Measurements from ENCODE around the gene C21orf58. TPM values are rescaled to one million over a fixed set of nuclear protein-coding genes. Genes with fewer than 3 reads are reported as not detected.
"Not testable (repeated sequence)": the region's sequence is repeated elsewhere in the genome, so short reads cannot be mapped to it uniquely, and the experiment has no call there.

Gene C21orf58
- 11.5 and 16.4 TPM in 2 replicates for total RNA-seq (2014; rRNA removed; shearing (Covaris generic))
- polyA plus RNA-seq (2015; cell fraction: cytosol; rRNA removed) = 8.3 and 11.8 TPM in 2 replicates
- polyA plus RNA-seq (2015; cell fraction: nucleus; rRNA removed) = 24.1 and 31.8 TPM in 2 replicates

GRCh38 chr21:46323710-46324389 is at the start of gene C21orf58, which contains the start of gene PCNT:
C21orf58 (minus strand) TSS chr21:46323870; CDS start chr21:46322738, 1,132 bp downstream.
PCNT (plus strand) TSS chr21:46324156; CDS start chr21:46324229, 73 bp downstream.
- peak; percentile 97 for DNase-seq (ENCODE audit: low read depth)

DNA sequence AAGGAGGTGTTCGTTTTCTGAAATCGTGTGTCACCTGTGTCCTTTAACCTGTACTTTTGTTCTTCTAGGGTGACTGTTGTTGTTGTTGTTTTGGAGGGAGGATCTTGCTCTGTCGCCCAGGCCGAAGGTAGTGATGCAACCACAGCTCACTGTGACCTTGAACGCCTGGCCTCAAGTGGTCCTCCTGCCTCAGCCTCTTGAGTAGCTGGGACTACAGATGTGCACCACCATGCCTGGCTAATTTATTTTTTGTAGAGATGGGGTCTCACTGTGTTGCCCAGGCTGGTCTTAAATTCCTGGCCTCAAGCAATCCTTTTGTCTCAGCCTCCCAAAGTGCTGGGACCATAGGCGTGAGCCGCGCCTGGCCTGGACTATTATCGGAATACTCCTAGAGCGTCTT is 49.3 kb upstream of the C21orf58 start:
- not testable (repeated sequence) for DNase-seq (ENCODE audit: low read depth)

DNA sequence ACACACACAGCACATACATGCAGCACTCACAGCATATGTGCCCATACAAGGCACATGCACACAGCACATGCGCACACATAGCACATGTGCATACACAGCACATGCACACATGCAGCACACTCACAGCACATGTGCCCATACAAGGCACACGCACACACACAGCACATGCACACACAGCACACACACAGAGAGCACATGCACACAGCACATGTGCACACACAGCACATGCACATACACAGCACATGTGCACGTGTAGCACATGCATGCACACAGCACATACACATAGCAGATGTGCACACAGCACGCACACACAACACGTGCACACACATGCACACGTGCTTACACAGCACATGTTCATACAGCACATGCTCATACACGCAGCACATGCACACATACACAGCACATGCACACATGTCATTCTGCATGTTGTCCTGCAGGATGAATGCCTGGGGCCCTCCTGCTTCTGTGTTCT is 48.4 kb upstream of the C21orf58 start:
- DNase-seq (ENCODE audit: low read depth) = no peak

DNA sequence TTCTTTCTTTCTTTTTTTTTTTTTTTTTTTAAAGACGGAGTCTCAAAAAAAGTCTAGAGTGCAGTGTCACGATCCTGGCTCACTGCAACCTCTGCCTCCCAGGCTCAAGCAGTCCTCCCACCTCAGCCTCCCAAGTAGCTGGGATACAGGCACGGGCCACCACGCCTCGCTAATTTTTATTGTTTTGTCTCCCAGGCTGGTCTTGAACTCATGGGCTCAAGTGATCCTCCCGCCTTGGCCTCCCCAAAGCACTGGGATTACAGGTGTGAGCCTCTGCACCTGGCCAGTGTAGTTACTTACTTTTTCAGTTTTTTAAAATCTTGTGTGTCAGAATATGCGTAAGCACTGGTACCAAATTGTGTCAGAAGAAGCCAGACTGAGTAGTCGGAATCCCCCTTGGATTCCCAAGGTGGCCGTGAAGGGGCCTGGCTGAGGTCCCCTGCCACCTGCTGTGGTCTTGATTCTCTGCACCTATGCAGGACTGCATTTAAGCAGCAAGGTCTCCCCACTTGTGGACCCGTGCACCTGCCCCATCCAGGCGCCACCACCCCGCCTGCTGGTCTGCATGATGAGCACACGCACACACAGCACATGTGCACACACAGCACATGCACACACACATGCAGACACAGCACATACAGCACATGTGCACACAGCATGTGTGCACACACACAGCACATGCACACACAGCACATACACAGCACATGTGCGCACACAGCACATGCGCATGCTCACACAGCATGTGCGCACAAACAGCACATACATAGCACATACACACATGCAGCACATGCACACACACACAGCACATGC is 47.7 kb upstream of the C21orf58 start:
- no peak for DNase-seq (ENCODE audit: low read depth)

DNA sequence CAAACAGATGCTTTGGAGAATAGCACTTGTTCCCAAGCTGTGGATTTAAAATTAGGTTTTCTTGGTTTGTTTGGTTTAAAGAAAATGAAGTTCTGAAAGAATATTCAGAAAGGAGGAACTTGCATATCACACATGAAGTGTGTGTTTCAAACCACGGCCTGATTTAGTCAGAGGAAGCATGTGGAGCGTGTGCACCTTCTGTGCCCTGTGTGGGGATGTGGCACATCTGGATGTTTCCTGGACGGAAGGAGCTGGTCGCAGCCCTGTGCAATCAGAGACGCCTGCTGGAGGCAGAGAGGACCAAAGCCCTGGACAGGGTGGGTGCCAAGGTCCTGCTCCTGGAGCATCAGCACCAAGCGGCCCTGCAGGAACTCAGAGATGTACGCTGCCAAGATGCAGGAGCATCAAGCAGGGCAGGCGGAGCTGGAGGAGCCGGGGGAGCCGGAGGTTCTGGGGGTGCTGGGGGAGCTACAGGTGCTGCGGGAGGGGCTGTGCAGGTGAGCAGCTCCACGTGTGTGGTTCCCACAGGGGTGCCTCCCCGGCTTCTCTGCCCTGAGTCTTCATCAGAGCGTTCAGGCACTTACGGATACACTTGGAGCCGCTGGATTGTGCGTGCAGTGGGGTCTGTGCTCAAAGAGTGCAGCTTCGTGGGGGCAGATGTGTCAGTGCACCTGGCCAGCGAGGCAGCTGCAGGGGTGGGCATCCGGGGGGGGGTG is 46.0 kb upstream of the C21orf58 start:
- DNase-seq (ENCODE audit: low read depth) = no peak

- no peak for DNase-seq (ENCODE audit: low read depth)
These were observed 45.0 kb upstream of the C21orf58 start for GRCh38 chr21:46368533-46369285.

- DNase-seq (ENCODE audit: low read depth) = no peak
These were observed 43.3 kb upstream of the C21orf58 start for GRCh38 chr21:46366966-46367365.

- no peak for DNase-seq (ENCODE audit: low read depth)
These were observed 42.9 kb upstream of the C21orf58 start for GRCh38 chr21:46366561-46366960.

DNA sequence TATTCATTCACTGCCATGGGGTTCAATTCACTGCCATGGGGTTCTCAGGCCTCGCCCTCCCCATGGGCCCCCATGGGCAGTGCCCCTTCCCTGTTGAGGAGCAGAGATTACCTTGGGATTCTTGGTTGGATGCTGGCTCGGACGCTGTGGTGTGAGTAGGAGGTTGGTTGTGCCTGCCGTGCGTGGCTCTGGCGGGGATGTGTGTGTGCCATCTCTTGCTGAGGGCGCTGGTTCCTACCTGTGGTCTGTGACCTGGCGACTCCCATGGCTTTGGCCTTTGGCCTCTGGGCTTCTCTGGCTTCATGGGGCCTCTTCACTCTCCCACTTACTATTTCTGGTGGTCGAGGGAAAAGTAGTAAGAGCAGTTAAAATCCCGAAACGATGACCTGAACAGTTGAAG is 42.4 kb upstream of the C21orf58 start:
- no peak for DNase-seq (ENCODE audit: low read depth)

GRCh38 chr21:46363698-46364097 is 40.0 kb upstream of the C21orf58 start:
- DNase-seq (ENCODE audit: low read depth) = no peak

GRCh38 chr21:46362946-46363345 is 39.3 kb upstream of the C21orf58 start:
- no peak for DNase-seq (ENCODE audit: low read depth)

DNA sequence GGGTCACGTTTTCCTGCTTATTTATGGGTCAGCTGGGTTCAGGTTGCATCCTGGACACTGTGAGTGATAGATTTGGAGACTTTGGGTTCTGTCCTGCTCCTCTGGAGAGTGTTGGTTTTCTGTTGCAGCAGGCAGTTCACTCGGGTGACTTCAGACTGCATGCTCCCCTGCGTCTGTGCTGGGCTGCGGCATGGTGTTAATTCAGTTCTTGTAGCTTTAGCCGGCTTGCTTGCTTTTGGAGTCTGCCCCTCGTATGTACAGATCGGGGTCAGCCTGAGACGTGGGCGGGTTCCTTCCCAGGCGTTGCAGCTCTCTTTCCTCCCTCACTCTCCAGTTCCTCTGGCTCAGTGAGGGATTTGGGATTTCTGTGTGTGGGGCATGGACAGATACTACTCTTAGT is 38.3 kb upstream of the C21orf58 start:
- no peak for DNase-seq (ENCODE audit: low read depth)

DNA sequence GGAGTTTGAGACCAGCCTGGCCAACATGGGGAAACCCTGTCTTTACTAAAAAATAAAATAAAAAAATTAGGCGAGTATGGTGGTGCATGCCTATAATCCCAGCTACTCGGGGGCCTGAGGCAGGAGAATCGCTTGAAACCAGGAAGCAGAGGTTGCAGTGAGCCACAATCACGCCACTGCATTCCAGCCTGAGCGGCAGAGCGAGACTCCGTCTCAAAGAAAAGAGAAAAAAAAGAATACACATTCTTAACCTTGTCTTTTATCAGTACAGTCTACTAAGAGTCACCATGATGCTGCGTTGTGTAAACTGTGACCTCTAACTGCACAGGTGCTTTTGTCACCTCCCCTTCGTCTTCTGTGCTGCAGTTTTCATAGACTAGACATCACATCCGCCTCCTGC is 37.5 kb upstream of the C21orf58 start:
- DNase-seq (ENCODE audit: low read depth) = no peak

GRCh38 chr21:46357684-46358425 is 34.2 kb upstream of the C21orf58 start:
- DNase-seq (ENCODE audit: low read depth) = no peak

DNA sequence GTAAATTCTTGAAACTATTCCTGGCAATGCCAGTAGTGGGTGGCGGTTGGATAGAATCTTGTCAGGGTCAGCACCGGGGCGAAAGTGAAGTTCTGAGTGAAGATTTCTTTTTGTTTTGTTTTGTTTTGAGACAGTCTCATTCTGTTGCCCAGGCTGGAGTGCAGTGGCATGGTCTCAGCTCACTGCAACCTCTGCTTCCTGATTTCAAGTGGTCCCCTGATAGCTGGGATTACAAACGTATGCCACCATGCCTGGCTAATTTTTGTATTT is 33.6 kb upstream of the C21orf58 start:
- no peak for DNase-seq (ENCODE audit: low read depth)

DNA sequence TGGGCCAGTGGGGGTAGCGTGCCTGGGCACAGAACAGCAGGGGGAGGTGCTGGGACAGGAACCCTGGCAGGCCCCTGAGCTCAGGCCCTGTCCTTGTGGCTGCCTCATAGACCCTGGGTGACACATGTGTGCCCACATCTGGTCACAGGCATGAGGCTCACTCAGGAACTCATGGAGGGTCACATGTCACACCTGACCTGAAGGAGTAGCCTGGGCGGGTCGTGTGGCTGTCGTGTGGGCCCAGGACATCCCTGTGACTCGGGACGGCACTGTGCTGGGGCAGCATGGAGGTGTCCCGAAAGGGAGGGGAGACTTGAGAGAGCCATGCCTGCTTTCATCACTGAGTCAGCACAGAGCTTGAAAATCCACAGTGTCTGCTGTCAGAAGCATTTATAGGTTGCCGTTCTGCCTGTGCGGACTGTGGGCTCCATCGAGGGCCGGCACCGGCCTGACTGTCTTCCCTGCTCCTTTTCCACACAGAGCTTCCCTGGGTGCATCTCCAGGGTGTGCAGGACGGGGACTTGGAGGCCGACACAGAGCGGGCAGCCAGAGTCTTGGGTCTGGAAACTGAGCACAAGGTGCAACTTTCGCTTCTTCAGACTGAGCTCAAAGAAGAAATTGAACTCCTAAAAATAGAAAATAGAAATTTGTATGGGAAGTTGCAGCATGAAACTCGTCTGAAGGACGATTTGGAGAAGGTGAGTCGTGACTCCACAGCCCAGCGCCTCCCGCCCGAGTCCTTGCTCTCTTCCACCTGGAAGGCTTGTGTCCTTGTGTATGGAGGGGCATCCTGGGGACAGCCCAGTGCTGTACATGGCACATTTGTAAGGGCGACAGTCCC is 33.0 kb upstream of the C21orf58 start:
- DNase-seq (ENCODE audit: low read depth) = no peak

GRCh38 chr21:46356005-46356338 is 32.3 kb upstream of the C21orf58 start:
- DNase-seq (ENCODE audit: low read depth) = no peak

DNA sequence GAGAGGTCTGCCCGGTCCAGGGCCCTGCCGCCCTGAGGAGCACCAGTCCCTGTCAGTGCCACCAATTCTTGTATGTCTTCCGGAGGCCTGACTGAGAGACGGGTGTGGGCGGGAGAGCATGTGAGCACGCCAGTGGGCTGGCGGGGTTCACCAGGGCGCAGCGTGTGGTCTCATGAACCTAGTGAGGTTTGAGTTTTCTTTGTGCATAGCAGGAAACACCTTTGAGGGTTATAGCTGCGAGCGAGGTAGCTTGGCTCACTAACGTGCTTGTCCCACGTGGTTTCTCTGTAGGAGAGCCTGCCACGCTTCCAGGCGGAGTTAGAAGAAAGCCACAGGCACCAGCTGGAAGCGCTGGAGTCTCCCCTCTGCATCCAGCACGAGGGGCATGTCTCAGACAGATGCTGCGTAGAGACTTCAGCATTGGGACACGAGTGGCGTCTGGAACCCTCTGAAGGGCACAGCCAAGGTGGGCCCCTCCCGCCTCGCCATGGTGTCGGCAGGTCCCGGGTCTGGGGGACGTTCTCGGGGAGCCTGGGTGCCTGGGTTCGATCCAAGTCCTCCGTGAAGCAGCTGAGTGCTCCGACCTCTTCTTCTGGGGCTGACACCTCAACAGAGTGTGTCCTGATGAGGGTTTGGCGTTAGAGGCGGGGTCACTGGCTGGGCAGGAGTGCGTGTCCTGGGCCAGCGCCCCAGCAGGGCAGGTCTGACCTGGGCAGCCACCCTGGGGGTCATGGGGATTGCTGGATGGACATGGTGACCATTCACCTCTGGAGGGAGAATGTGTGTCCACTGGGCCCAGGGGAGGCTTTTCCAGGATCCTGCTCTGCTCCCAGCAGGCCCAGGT is 31.7 kb upstream of the C21orf58 start:
- no peak for DNase-seq (ENCODE audit: low read depth)

- DNase-seq (ENCODE audit: low read depth) = no peak
These were observed 30.8 kb upstream of the C21orf58 start for GRCh38 chr21:46354518-46354917.
